Type B pancreatic cell (in vitro differentiated cells): ENCODE data around the gene RNF126. TPM values are rescaled to one million over a fixed set of nuclear protein-coding genes. Genes with fewer than 3 reads are reported as not detected.
A peak's percentile ranks its signal among the peaks of the same experiment; 100 is the strongest.
"Not testable (repeated sequence)": the region's sequence is repeated elsewhere in the genome, so short reads cannot be mapped to it uniquely, and the experiment has no call there.

Source experiments
- DNase-seq: peaks from one replicate; pipeline ENCODE4 v3.0.0; 2021; ENCODE audit warnings: mixed read lengths; ENCODE audit not compliant: unreplicated experiment; ENCODE audit errors: extremely low spot score
- H3K27ac Mint-ChIP-seq: 2 replicates; pipeline ENCODE4 v1.8.0; 2021; ENCODE audit warnings: mild to moderate bottlenecking, mixed read lengths
- H3K27me3 Mint-ChIP-seq: 2 replicates; pipeline ENCODE4 v1.8.0; 2021; ENCODE audit warnings: mixed read lengths
- H3K36me3 Mint-ChIP-seq: 2 replicates; pipeline ENCODE4 v1.8.0; 2021; ENCODE audit warnings: mixed read lengths
- H3K4me1 Mint-ChIP-seq: one replicate; pipeline ENCODE4 v1.8.0; 2021; ENCODE audit warnings: mixed read lengths; ENCODE audit not compliant: unreplicated experiment
- H3K4me3 Mint-ChIP-seq: 2 replicates; pipeline ENCODE4 v1.8.0; 2021; ENCODE audit warnings: mild to moderate bottlenecking, mixed read lengths
- H3K9me3 Mint-ChIP-seq: 2 replicates; pipeline ENCODE4 v1.8.0; 2021; ENCODE audit warnings: mixed read lengths
- CTCF ChIP-seq: fragments of 200-600 bp; sonication (generic); conservative IDR thresholded peaks from 2 replicates; pipeline ENCODE4 v1.5.0; 2021; ENCODE audit warnings: antibody characterized with exemption, mild to moderate bottlenecking
- total RNA-seq: library from RNA; stranded (reverse); gene quantifications from 2 replicates; pipeline ENCODE4 v1.2.1, GENCODE V29; 2021; ENCODE audit warnings: low replicate concordance

The RNF126 gene
- total RNA-seq, 1 donor from 2014 or later, result 38.1 TPM

- no peak overlapping the region for H3K27ac Mint-ChIP-seq
- no peak overlapping the region for H3K4me3 Mint-ChIP-seq
- peaks cover 15% of the 10 kb centered on the region for H3K36me3 Mint-ChIP-seq
- H3K9me3 Mint-ChIP-seq, result no peaks in the 10 kb centered on the region
- peak; percentile 63 for TF ChIP-seq CTCF
- H3K27me3 Mint-ChIP-seq, result no peaks in the 10 kb centered on the region
- no peaks in the 10 kb centered on the region for H3K4me1 Mint-ChIP-seq
- no peak for DNase-seq
Measured at GRCh38 chr19:628168-628567, 34.8 kb downstream of the RNF126 start.

GRCh38 chr19:626566-626965, 36.4 kb downstream of the RNF126 start:
- peaks cover 15% of the 10 kb centered on the region for H3K36me3 Mint-ChIP-seq
- H3K4me3 Mint-ChIP-seq, DNase-seq, H3K4me1 Mint-ChIP-seq, H3K27ac Mint-ChIP-seq, H3K9me3 Mint-ChIP-seq, H3K27me3 Mint-ChIP-seq: not testable (repeated sequence)

- H3K4me1 Mint-ChIP-seq, result no peaks in the 10 kb centered on the region
- TF ChIP-seq CTCF, result no peak
- no peak overlapping the region for H3K4me3 Mint-ChIP-seq
- no peak overlapping the region for H3K27ac Mint-ChIP-seq
- H3K27me3 Mint-ChIP-seq, result no peaks in the 10 kb centered on the region
- peaks cover 15% of the 10 kb centered on the region for H3K36me3 Mint-ChIP-seq
- no peak for DNase-seq
- H3K9me3 Mint-ChIP-seq, result no peaks in the 10 kb centered on the region
Measured at GRCh38 chr19:625257-625656, 37.8 kb downstream of the RNF126 start.

GRCh38 chr19:624433-625109, 38.4 kb downstream of the RNF126 start:
- TF ChIP-seq CTCF, result no peak
- no peak overlapping the region for H3K27ac Mint-ChIP-seq
- H3K9me3 Mint-ChIP-seq, result no peaks in the 10 kb centered on the region
- H3K27me3 Mint-ChIP-seq, result no peaks in the 10 kb centered on the region
- H3K36me3 Mint-ChIP-seq, result peaks cover 15% of the 10 kb centered on the region
- H3K4me1 Mint-ChIP-seq, result no peaks in the 10 kb centered on the region
- DNase-seq, result no peak
- H3K4me3 Mint-ChIP-seq, result no peak overlapping the region

- no peak overlapping the region for H3K27ac Mint-ChIP-seq
- peaks cover 12% of the 10 kb centered on the region for H3K36me3 Mint-ChIP-seq
- no peaks in the 10 kb centered on the region for H3K9me3 Mint-ChIP-seq
- no peaks in the 10 kb centered on the region for H3K27me3 Mint-ChIP-seq
- DNase-seq, result no peak
- no peak for TF ChIP-seq CTCF
- H3K4me3 Mint-ChIP-seq, result no peak overlapping the region
- H3K4me1 Mint-ChIP-seq, result no peaks in the 10 kb centered on the region
Measured at GRCh38 chr19:623974-624373, 39.0 kb downstream of the RNF126 start.

- peaks cover 11% of the 10 kb centered on the region for H3K36me3 Mint-ChIP-seq
- H3K9me3 Mint-ChIP-seq, result no peaks in the 10 kb centered on the region
- no peak for DNase-seq
- no peak overlapping the region for H3K27ac Mint-ChIP-seq
- H3K4me1 Mint-ChIP-seq, result no peaks in the 10 kb centered on the region
- H3K27me3 Mint-ChIP-seq, result no peaks in the 10 kb centered on the region
- no peak overlapping the region for H3K4me3 Mint-ChIP-seq
- no peak for TF ChIP-seq CTCF
Measured at GRCh38 chr19:623175-623916, 39.7 kb downstream of the RNF126 start.
